HG03196 (cell line): ENCODE measurements around the gene ZNHIT1.
"Not testable (repeated sequence)": the region's sequence is repeated elsewhere in the genome, so short reads cannot be mapped to it uniquely, and the experiment has no call there.

Source experiments
- ATAC-seq: cut with Tn5 transposase; IDR thresholded peaks from one replicate; pipeline ENCODE4 v1.9.1; 2021; ENCODE audit not compliant: unreplicated experiment

The ZNHIT1 gene

GRCh38 chr7:101186844-101187428 lies 31.0 kb upstream of the ZNHIT1 start:
- ATAC-seq: no peak

- ATAC-seq: no peak
Measured at GRCh38 chr7:101189109-101189508, 28.9 kb upstream of the ZNHIT1 start.

GRCh38 chr7:101195884-101196283 lies 22.1 kb upstream of the ZNHIT1 start:
- ATAC-seq: no peak

- ATAC-seq: no peak
Measured at GRCh38 chr7:101197991-101198390, 20.0 kb upstream of the ZNHIT1 start.

GRCh38 chr7:101198476-101198875 lies 19.5 kb upstream of the ZNHIT1 start:
- ATAC-seq: no peak

- not testable (repeated sequence) for ATAC-seq
Measured at GRCh38 chr7:101199522-101199921, 18.4 kb upstream of the ZNHIT1 start.

- ATAC-seq: no peak
Measured at GRCh38 chr7:101200504-101200861, 17.5 kb upstream of the ZNHIT1 start.

GRCh38 chr7:101200862-101201599 lies 16.9 kb upstream of the ZNHIT1 start, which contains the start of gene MOGAT3:
TSS of gene MOGAT3 (minus strand) at chr7:101201036. CDS start at chr7:101200854, 182 bp downstream.
- ATAC-seq: no peak

GRCh38 chr7:101201695-101202602 lies 16.0 kb upstream of the ZNHIT1 start:
- ATAC-seq: no peak

- no peak for ATAC-seq
Measured at GRCh38 chr7:101202603-101202918, 15.4 kb upstream of the ZNHIT1 start.

GRCh38 chr7:101203740-101204738 lies 13.9 kb upstream of the ZNHIT1 start:
- ATAC-seq: not testable (repeated sequence)

GRCh38 chr7:101205901-101206664 lies 11.9 kb upstream of the ZNHIT1 start:
- no peak for ATAC-seq

- no peak for ATAC-seq
Measured at GRCh38 chr7:101206665-101207042, 11.3 kb upstream of the ZNHIT1 start.

- no peak for ATAC-seq
Measured at GRCh38 chr7:101207459-101207858, 10.5 kb upstream of the ZNHIT1 start.

GRCh38 chr7:101208794-101209193 lies 9.2 kb upstream of the ZNHIT1 start:
- ATAC-seq: no peak

- ATAC-seq: no peak
Measured at GRCh38 chr7:101210143-101210542, 7.8 kb upstream of the ZNHIT1 start.

- no peak for ATAC-seq
Measured at GRCh38 chr7:101211501-101211900, 6.5 kb upstream of the ZNHIT1 start.

GRCh38 chr7:101212014-101212413 lies 6.0 kb upstream of the ZNHIT1 start:
- no peak for ATAC-seq

- no peak for ATAC-seq
Measured at GRCh38 chr7:101216001-101216859, 1.7 kb upstream of the ZNHIT1 start.
